Right lobe of liver (tissue), 6 donors: ENCODE data around the gene RELB. TPM values are rescaled to one million over a fixed set of nuclear protein-coding genes. Genes with fewer than 3 reads are reported as not detected.
A peak's percentile ranks its signal among the peaks of the same experiment; 100 is the strongest.

Experiments used
- ATAC-seq, 4 donors: fragments of 200-7000 bp; cut with Tn5 transposase; one replicate each; pipeline ENCODE4 v1.9.1; 2020; ENCODE audit warnings: mild to moderate bottlenecking in 4 of 4, moderate library complexity in 4 of 4
- DNase-seq, 3 donors: peaks; one replicate each; pipeline ENCODE4 v3.0.0-alpha.2; 2020
- H3K27ac ChIP-seq, 3 donors: fragments of 200-600 bp; one replicate each; pipeline ENCODE4 v1.8.0; 2022
- H3K27me3 ChIP-seq, 2 donors: fragments of 200-600 bp; one replicate each; pipeline ENCODE4 v1.8.0; 2022
- H3K36me3 ChIP-seq, 4 donors: fragments of 200-600 bp; sonication (generic) in 1 of 4; one replicate each; pipeline versions ENCODE4 v1.5.1 to v1.8.0; 2017 to 2022; ENCODE audit warnings: control low read depth in 1 of 4
- H3K4me1 ChIP-seq, 4 donors: fragments of 200-600 bp; sonication (generic) in 1 of 4; one replicate each; pipeline versions ENCODE4 v1.5.1 to v1.8.0; 2017 to 2022; ENCODE audit warnings: control low read depth in 1 of 4
- H3K4me3 ChIP-seq, 3 donors: fragments of 200-600 bp; one replicate each; pipeline ENCODE4 v1.8.0; 2022
- H3K9me3 ChIP-seq, 4 donors: fragments of 200-600 bp; sonication (generic) in 1 of 4; one replicate each; pipeline versions ENCODE4 v1.5.1 to v1.8.0; 2017 to 2022; ENCODE audit warnings: control low read depth in 1 of 4
- POLR2A ChIP-seq: fragments of 450-650 bp; IDR thresholded peaks from one replicate; pipeline ENCODE4 v1.6.1; 2017; ENCODE audit warnings: antibody characterized with exemption, mild to moderate bottlenecking
- WGBS: methylation state at CpG from one replicate; pipeline ENCODE4 v1.1.6; 2018; ENCODE audit warnings: low coverage, low lambda C conversion rate; ENCODE audit not compliant: insufficient coverage; ENCODE audit errors: missing lambda C conversion rate; 5-methylcytosine and 5-hydroxymethylcytosine counted together
- intact Hi-C, 2 donors: fragments of 100-400 bp; cut with DNase I; formaldehyde crosslinking; loops; one replicate each; pipeline versions ENCODE4 v1.11.2 to v1.14.1; 2022
- total RNA-seq, 6 experiments: library from RNA; depleted of rRNA in 2 of 6; stranded (reverse); fragments of >200 nt in 2 of 6; fragmentation: NEBNext Ultra II Directional in 3 of 6; extraction: Animal tissue kit (Norgen Biotek cat#: 25700) in 3 of 6; gene quantifications; one replicate each; pipeline versions ENCODE4 v1.1.0 to v1.2.4, GENCODE V29; 2016 to 2023
- TF ChIP-seq, protein P1 (sequence below), 4 donors: fragments of 200-600 bp in 3 of 4; fragments of 450-650 bp in 1 of 4; IDR thresholded peaks; one replicate each; pipeline versions ENCODE4 v1.5.1 to v1.8.0; 2016 to 2022; ENCODE audit warnings: antibody characterized with exemption in 4 of 4, mild to moderate bottlenecking in 2 of 4
- donor health status: DM: no; HTN: yes; CAD: no.
- donor health status: DM: no; HTN: no; CAD: no.
- donor health status: DM: no; HTN: no; CAD: no.
- donor health status: DM: no; HTN: yes; CAD: no.
- donor health status: DM: no; HTN: yes; CAD: no.

RELB gene
- total RNA-seq, 6 experiments from 2014 or later = 1.2 to 21.4 (median 7.2) TPM

DNA sequence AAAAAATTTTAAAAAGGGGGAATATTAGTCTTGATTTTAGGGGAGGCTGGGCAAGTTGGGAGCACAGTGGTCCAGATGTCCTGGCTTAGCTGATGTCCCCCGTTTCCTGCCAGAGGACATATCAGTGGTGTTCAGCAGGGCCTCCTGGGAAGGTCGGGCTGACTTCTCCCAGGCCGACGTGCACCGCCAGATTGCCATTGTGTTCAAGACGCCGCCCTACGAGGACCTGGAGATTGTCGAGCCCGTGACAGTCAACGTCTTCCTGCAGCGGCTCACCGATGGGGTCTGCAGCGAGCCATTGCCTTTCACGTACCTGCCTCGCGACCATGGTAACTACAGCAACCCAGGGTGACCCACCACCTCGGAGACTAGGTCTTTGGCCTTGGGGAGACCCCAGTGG, 31.2 kb downstream of the RELB start:
- ATAC-seq (no peak), DNase-seq (no peak)
- H3K27ac ChIP-seq = no peak overlapping the region
- no peaks in the 10 kb centered on the region for H3K27me3 ChIP-seq
- WGBS = 93% methylated on average over 3 of the region's 18 CpGs
- H3K4me1 ChIP-seq = no peaks in the 10 kb centered on the region
- intact Hi-C loops = no loop called here
- TF ChIP-seq, protein P1, sequence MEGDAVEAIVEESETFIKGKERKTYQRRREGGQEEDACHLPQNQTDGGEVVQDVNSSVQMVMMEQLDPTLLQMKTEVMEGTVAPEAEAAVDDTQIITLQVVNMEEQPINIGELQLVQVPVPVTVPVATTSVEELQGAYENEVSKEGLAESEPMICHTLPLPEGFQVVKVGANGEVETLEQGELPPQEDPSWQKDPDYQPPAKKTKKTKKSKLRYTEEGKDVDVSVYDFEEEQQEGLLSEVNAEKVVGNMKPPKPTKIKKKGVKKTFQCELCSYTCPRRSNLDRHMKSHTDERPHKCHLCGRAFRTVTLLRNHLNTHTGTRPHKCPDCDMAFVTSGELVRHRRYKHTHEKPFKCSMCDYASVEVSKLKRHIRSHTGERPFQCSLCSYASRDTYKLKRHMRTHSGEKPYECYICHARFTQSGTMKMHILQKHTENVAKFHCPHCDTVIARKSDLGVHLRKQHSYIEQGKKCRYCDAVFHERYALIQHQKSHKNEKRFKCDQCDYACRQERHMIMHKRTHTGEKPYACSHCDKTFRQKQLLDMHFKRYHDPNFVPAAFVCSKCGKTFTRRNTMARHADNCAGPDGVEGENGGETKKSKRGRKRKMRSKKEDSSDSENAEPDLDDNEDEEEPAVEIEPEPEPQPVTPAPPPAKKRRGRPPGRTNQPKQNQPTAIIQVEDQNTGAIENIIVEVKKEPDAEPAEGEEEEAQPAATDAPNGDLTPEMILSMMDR (IDR thresholded peaks at IDR 0.05) = no peak
- no peak for TF ChIP-seq POLR2A
- H3K36me3 ChIP-seq = peaks cover 0 to 10% (median 0%) of the 10 kb centered on the region in 4 donors
- H3K9me3 ChIP-seq = no peaks in the 10 kb centered on the region
- no peak overlapping the region for H3K4me3 ChIP-seq

DNA sequence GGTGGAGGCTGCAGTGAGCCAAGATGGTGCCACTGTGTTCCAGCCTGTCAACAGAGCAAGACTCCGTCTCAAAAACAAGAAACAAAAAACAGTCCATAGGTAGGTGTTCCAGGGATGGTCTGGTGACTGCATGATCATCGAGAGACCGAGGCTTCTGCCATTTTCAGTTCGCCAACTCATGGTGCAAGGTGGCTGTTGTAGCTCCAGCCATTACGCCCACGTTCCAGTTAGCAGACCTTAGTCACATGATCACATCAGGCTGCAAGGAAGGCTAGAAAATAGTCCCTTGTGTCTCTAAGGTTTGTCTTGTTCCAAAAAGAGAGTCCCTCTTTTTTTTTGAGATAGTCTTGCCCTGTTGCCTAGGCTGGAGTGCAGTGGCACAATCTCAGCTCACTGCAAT, 34.5 kb downstream of the RELB start:
- Histone ChIP-seq H3K9me3 (no peaks in the 10 kb centered on the region), H3K27me3 (no peaks in the 10 kb centered on the region), H3K4me3 (no peak overlapping the region), H3K27ac (no peak overlapping the region), H3K36me3 (peaks cover 0 to 11% (median 3%) of the 10 kb centered on the region in 4 donors), H3K4me1 (peaks cover 0 to 19% (median 9%) of the 10 kb centered on the region in 4 donors)
- ATAC-seq (no peak), DNase-seq (no peak)
- no peak for TF ChIP-seq POLR2A
- 100% methylated on average over 1 of the region's 6 CpGs for WGBS
- intact Hi-C loops = no loop called here

DNA sequence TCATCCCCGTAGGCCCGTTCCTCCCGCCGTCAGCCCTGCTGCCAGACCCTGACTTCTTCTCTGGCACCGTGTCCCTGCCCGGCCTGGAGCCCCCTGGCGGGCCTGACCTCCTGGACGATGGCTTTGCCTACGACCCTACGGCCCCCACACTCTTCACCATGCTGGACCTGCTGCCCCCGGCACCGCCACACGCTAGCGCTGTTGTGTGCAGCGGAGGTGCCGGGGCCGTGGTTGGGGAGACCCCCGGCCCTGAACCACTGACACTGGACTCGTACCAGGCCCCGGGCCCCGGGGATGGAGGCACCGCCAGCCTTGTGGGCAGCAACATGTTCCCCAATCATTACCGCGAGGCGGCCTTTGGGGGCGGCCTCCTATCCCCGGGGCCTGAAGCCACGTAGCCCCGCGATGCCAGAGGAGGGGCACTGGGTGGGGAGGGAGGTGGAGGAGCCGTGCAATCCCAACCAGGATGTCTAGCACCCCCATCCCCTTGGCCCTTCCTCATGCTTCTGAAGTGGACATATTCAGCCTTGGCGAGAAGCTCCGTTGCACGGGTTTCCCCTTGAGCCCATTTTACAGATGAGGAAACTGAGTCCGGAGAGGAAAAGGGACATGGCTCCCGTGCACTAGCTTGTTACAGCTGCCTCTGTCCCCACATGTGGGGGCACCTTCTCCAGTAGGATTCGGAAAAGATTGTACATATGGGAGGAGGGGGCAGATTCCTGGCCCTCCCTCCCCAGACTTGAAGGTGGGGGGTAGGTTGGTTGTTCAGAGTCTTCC, 36.3 kb downstream of the RELB start:
- Histone ChIP-seq H3K27ac (no peak overlapping the region), H3K27me3 (no peaks in the 10 kb centered on the region), H3K4me3 (no peak overlapping the region), H3K4me1 (peaks cover 0 to 29% (median 10%) of the 10 kb centered on the region in 4 donors), H3K9me3 (no peaks in the 10 kb centered on the region), H3K36me3 (peaks cover 0 to 29% (median 8%) of the 10 kb centered on the region in 4 donors)
- TF ChIP-seq POLR2A = no peak
- TF ChIP-seq, protein P1 (IDR thresholded peaks at IDR 0.05) = no peak
- ATAC-seq = no peak
- intact Hi-C loops = no loop called here
- DNase-seq = no peak
- 94% methylated on average over 7 of the region's 37 CpGs for WGBS

DNA sequence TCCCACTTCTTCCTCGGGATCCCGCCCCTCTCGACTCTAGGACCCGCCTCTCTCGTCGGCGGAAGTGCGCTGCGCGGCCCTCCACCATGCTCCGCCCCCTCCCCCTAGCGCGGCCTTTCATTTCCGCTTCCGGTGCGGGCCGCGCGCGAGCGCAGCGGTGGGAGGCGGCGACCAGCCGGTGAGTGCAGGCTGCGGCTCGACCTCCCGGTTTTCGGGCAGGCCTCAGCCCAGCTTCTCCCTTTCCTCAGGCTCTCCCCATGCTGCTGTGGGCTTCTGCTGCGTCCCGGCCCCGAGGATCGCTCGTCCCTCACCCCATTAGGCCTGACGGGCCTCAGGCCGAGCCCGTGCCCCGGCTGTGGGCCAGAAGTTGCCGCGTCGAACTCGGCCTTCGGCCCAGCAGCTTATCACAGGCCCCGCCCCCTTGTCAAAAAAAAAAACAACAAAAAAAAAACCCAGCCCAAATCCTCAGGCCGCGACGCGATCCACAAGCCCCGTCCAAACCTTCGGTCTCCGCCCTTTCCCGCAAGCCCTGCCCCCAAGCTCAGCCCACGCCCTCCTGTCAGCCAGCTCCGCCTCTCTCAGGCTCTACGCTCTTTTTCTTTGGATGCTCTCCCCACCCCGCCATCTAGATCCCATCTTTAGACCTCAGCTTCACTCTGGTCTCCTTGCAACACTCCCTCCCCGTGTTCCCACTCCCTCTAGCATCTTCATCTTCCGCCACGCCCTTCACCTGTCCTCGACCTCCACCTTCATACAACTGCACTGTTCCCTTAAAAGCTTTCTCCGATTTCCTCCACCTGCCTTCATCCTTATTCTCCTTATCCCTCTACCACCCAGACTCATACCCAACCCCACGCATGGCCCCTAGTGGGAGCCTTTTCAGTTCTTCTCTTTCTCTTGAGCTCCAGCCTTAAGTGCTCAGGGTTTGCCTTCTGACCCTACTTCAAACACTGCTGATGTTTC, 37.9 kb downstream of the RELB start, which contains the start of gene CLASRP:
Gene CLASRP, plus strand, starts transcription at position 115 of the 963 bp plus-strand sequence. CDS start 1,168 bp downstream, outside the sequence.
- Histone ChIP-seq H3K4me3 (peak within 1 kb of the TSS; percentile 96 to 97 (median 97)), H3K27ac (peak within 1 kb of the TSS; percentile 93 to 98 (median 96)), H3K27me3 (no peaks in the 10 kb centered on the region), H3K9me3 (no peaks in the 10 kb centered on the region), H3K36me3 (peaks cover 2 to 40% (median 12%) of the 10 kb centered on the region in 4 donors), H3K4me1 (peaks cover 0 to 39% (median 15%) of the 10 kb centered on the region in 4 donors)
- 3% methylated on average over 36 of the region's 62 CpGs for WGBS
- DNase-seq (peak; percentile 93 to 94 (median 94)), ATAC-seq (peak; percentile 96 to 98 (median 97))
- TF ChIP-seq, protein P1 (IDR thresholded peaks at IDR 0.05) = no peak
- TF ChIP-seq POLR2A = peak; percentile 94
- intact Hi-C loops = no loop called here
